Muscle of arm (tissue), 12 donors: Measurements from ENCODE around the gene MRPS18A. TPM values are rescaled to one million over a fixed set of nuclear protein-coding genes. Genes with fewer than 3 reads are reported as not detected.
"Not testable (repeated sequence)": the region's sequence is repeated elsewhere in the genome, so short reads cannot be mapped to it uniquely, and the experiment has no call there.

Source experiments
- DNase-seq: peaks from one replicate; pipeline ENCODE4 v3.0.0-alpha.2; 2013
- polyA plus RNA-seq, 12 donors: library from polyadenylated mRNA; unstranded; fragments of 120-200 nt; gene quantifications; one replicate each; pipeline ENCODE4 v1.2.1, GENCODE V29; 2013; ENCODE audit not compliant: insufficient read length in 12 of 12

Gene MRPS18A
- polyA plus RNA-seq, 12 donors, result 26.7 to 38.0 (median 31.5) TPM; not detected in 1

DNA sequence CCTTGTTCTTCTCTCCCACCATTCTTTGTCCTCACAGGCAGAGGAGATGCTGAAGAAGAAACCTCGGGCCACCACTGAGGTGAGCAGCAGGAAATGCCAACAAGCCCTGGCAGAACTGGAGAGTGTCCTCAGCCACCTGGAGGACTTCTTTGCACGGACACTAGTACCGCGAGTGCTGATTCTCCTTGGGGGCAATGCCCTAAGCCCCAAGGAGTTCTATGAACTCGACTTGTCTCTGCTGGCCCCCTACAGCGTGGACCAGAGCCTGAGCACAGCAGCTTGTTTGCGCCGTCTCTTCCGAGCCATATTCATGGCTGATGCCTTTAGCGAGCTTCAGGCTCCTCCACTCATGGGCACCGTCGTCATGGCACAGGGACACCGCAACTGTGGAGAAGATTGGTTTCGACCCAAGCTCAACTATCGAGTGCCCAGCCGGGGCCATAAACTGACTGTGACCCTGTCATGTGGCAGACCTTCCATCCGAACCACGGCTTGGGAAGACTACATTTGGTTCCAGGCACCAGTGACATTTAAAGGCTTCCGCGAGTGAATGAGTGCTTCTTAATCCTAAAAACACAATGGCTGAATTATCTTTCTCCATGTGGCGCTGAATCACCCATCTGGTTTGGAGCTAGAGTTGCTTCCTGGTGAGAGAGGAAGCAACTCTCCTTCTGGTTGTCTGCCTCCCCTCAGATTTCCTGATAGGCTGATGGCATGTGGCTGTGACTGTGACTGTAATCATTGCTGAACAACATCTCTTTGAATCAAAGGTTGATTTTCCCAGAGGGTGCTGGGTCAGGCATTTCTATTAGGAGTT, 47.4 kb downstream of the MRPS18A start:
- no peak for DNase-seq

DNA sequence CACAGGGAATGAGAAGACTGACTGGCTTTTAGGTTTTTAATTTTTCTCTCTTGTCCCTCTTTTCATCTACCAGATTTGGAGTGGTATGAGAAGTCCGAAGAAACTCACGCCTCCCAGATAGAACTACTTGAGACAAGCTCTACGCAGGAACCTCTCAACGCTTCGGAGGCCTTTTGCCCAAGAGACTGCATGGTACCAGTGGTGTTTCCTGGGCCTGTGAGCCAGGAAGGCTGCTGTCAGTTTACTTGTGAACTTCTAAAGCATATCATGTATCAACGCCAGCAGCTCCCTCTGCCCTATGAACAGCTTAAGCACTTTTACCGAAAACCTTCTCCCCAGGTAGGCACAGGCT, 51.3 kb downstream of the MRPS18A start:
- no peak for DNase-seq

- peak; percentile 89 for DNase-seq
Observed at GRCh38 chr6:43635387-43636307, 51.9 kb downstream of the MRPS18A start, which contains the start of gene MAD2L1BP. Gene MAD2L1BP, plus strand, starts transcription at chr6:43635840. Its CDS starts 36 bp downstream, at chr6:43635876.

DNA sequence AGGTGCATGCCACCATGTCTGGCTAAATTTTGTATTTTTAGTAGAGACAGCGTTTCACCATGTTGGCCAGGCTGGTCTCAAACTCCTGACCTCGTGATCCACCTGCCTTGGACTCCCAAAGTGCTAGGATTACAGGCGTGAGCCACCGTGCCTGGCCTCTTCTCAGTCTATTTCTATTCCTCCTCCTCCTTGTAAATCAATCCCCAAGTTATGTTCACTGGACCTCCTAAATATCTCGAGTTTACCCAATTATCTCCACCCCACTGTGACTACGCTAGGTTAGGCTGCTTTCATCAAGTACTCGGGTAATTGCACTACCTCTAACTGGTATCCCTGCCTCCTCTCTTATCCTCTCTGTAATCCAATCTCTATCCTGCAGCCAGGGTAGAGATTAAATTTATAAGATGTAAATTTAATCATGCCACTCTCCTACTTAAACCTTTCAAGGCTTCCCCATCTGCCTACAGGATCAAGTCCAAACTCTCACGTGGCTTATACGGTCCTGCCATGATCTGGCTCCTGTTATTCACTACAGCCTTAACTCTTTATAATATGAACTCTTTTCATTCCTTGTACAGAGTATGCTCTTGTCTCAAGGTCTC, 52.8 kb downstream of the MRPS18A start:
- DNase-seq, result no peak

GRCh38 chr6:43633002-43633401, 54.6 kb downstream of the MRPS18A start:
- not testable (repeated sequence) for DNase-seq

- DNase-seq, result no peak
Observed at GRCh38 chr6:43630980-43631619, 56.5 kb downstream of the MRPS18A start.

GRCh38 chr6:43629505-43630300, 57.9 kb downstream of the MRPS18A start:
- DNase-seq, result peak; percentile 99

- DNase-seq, result peak; percentile 99
Observed at GRCh38 chr6:43629104-43629504, 58.5 kb downstream of the MRPS18A start, which contains the start of gene GTPBP2. Gene GTPBP2, minus strand, starts transcription at chr6:43629264. Its CDS starts 102 bp downstream, at chr6:43629162.

DNA sequence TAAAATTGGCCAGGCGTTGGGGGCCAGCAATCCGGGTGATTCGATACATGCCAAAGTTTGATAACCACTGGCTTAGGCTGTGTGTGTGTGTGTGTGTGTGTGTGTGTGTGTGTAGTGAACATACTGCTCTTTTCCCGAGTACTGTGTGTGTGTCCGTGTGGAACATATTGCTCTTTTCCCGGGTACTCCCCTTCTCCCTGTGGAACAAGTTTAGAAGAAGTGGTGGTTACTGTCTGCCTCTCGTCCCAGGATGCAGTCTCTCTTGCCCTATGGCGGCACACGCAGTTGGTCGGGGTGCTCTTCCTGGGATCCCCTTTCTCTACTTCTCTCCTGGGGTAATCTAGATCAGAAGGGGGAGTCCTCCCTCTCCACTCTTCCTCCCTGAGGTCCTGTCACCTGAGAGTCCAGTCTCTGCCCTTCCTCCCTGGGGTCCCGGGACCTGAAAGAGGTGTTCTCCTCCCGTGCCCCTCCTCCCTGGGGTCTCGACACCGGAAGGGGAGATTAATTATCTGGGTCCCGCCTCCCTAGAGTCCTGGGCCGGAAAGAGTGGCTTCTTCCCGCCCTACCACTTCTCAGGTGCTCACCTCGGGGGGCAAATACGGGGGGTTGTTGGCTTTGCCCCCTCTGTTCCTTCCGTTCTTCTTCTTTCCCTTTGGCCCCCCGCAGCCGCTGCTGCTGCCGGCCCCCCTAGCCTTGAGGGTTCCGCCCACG, 59.0 kb downstream of the MRPS18A start:
- peak; percentile 44 for DNase-seq

- DNase-seq, result peak; percentile 72
Observed at GRCh38 chr6:43627008-43627825, 60.4 kb downstream of the MRPS18A start.

DNA sequence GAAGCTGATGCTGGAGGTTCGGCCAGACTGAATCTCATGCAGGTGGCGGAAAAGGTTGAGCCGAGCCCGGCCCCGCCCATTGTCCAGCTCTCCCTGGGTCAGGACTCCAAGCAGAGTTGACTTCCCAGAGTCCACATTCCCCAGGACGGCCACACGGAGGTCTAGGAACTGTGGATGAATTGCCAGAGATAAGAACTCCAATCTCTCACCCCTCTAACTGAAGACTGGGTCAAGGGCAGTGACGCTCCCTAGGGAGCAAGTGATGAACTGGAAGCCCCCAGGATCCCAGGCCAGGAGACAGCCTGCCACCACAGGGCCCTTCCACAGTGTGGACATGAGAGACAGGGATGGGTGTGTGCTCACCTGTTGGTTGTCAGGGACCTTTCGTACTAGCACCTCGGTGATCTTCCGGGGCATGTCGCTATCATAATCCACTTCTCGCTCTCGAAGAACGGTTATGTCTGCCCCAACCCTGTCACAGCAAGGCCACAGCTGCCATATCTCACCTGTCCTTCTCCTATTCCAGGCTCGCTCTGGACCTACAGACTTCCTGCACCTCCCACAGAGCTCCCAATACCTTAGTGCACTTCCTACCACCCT, 62.1 kb downstream of the MRPS18A start:
- no peak for DNase-seq

DNA sequence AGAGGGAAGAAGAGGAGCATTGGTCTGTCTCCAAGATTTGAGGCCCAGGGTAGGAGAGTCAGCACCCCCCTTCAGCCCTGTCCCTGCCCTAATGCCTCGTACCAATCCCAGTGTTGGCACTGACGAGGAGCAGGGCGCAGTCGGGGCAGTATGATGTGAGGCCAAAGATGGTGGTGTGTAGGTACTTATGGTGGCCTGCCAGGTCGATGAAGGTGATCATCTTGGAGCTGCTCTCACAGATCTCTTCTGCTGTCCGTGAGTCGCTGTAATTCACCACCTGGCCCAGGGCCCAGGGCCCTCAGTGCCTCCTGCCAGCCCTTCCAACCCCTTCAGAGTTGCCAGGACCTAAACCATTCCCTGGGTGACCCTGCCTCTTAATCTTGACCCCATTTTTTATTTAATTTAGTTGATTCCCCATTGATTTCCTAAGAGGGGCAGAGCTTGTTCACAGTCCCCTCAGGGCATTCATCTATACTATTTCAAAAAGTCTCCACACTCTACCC, 62.8 kb downstream of the MRPS18A start:
- no peak for DNase-seq

DNA sequence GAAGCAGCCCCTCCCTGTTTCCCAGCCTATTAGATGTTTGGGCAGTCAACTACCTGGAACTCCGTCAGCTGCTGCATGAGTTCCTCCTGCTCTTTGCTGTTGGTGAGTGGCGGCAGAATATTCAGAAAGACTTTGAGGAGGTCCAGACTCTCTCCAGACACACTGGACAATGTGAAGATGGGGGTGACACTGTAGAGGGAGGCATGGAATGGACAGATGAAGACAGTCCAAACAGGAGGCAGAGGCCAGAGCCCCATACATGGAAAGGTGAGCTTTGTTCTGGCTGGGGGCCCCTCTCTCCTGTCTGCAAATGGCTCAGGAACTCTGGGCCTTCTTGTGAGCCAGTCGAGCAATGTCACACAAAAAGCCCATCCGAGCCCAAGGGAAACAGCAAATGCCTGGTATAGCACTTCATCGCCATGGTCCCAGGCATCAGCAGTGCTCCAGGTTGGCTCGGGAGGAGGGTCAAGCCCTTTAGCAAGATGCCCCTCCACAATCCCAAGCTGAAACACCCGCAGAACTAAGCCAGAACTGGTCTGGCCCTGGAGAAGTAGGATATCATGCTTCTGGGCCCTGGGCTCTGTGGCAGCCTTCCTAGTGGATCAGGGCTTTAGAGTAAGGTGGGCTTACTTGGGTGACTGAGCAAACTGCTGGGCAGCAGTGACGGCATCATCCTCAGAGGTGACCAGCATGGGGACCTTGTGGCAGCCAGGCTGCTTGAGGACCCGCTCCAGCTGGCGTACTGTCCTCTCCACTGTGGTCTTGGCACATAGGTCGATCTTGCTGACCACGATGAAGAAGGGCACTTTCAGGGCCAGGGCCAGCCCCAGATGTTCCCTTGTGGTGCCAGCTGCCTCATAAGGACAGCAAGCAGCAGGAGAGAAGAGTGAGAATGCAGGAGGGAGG, 63.5 kb downstream of the MRPS18A start:
- DNase-seq, result no peak

DNA sequence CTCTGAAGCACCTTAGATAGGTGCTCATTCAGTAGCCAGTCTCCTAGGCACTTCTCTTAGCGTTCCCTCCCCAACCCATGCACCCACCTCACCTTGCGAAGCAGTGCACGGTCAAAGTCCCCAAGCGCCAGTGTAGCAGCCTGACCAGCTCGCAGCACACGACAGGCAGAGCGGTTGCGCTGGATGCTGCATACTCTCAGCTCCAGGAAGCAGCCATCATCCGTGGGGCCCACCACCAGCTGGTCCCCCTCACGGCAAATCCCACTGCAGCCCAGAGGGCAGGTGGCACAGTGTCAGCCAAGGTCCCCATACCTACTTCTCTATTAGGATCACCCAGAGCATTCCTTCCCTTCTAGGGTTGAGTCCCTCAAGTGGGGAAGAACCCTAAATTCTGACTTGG, 65.0 kb downstream of the MRPS18A start:
- no peak for DNase-seq

DNA sequence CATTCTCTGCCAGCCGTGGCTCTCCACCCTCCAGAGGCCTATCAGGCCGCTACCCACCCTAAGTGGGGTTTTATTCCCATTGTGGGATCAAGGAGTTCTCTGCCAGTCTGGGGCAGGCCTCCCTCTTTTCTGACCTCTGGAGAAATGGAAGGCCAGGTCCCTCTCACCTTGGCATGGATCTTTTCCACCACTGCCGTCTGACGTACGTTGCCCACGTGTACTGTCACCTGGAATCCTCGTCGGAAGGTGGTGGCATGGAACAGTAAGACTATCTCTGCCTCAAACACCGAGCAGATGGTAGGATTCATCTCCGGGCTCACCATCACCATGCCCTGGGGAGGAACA, 65.8 kb downstream of the MRPS18A start:
- no peak for DNase-seq
